ENCODE data around the gene LTC4S.
A peak's percentile ranks its signal among the peaks of the same experiment; 100 is the strongest.

LTC4S gene

GRCh38 chr5:179795863-179796833 is 2.4 kb downstream of the LTC4S start:
- DNase-seq (ENCODE audit: low read depth): peak; percentile 58

- no peak for DNase-seq (ENCODE audit: low read depth)
Observed at GRCh38 chr5:179796877-179797608, 3.3 kb downstream of the LTC4S start.

GRCh38 chr5:179797741-179798140 is 4.0 kb downstream of the LTC4S start:
- DNase-seq (ENCODE audit: low read depth): no peak

DNA sequence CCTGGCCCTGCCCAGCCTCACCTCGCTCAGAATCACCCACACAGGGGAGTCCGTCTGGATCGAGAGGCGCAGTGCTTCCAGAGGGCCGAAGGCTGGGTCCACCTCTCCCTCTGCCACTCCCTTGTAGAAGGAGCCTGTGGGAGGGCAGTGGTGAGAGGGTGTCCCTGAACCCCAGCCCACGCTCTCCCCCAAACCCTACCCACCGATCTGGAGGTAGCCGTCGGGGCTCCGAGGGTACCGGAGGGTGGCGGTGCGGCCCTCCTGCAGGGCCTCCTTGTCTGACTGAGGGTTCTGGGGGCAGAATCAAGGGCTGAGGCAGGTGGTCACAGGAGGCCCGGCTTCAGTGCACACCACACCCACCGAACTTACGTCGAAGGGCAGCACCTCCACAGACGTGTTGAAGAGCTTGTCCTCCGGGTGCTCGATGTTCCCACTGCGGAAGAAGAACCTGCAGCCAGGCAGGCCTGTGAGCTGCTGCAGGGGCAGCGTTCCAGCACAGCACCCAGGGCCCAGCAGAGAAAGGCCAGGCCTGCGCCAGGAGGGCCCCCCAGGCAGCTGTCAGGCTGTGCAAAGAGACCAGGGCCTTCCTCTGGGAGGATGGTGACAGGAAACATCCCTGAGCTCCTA is 4.5 kb downstream of the LTC4S start:
- DNase-seq (ENCODE audit: low read depth): no peak

DNA sequence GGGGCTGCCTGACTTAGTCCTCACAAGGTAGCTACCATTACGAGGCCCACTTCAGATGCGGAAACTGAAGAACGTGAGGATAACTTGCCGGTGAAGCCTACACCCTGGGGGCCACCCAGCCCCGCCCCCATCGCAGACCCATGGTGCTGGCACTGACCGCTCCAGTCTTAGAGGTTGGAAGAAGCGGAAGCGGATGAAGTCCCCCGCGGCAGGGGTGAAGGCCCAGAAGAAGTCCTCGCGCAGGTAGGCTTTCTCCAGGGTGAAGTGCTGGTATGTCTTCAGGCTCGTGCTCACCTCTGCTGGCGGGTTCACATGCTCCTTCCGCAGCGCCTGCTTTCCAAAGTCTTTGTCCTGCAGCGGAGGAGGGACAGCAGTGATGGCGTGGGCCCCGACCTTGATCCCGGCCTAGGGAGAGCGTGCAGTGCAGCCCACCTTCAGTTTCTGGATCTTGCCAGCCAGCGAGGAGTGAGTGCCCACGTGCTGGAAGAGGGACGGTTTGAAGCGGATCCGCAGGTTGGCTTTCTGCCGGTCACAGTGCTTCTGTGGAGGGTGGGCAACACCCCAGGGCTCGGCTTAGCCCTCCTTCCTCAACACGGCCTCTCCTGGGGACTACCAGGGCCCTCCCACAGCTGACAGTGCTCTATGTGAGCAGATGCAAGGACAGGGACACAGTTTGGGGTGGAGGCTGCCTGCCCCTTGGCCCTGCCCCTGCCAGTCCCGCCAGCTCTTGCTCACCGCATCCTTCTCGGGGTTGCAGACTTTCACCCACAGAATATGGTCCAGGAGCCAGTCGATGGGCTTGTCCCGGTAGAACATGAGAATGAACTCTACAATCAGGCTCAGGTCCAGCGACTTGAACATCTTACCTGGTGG is 5.2 kb downstream of the LTC4S start:
- DNase-seq (ENCODE audit: low read depth): no peak

DNA sequence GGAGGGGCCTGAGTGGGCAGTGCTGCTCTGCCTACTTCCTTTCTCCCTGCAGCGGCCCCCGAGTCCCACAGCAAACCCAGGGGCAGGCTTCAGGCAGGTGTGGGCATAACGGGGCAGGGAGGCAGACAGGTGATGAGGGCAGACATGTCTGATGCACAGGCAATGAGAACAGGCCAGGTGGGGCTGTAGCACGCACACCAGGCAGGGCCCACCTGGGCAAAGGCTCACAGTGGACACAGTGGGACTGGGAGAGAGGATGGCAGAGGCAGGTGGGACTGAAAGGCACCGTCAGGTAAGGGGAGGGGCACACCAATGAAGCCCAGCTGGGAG is 5.8 kb downstream of the LTC4S start:
- DNase-seq (ENCODE audit: low read depth): no peak

DNA sequence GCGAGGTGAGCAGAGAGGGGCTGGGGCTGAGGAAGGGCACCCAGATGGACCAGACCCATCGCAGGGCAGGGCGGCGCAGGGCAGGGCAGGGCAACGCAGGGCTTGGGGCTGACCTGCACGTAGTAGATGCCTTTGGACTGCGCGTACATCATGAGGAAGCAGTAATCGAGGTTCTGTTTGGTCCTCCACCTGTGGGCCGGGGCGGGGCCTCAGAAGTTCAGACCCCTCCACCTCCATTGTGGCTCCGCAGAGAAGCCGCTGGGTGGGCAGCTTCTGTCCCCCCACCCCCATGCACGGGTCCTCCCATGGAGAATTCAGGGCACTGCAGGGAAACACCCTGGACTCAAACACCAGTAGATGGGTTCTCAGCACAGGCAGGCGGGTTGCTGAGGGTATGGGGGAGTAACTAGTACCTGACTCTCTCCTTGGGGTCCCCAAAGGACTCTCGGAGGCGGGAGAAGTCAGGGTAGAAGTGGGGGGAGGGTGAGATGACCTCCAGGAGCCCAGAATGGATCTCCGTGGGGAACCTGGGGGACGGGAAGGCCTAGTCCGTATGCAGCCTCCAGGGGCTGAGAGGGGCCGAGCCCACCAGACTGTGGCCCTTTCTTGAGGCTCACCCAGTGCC is 6.4 kb downstream of the LTC4S start:
- no peak for DNase-seq (ENCODE audit: low read depth)

- no peak for DNase-seq (ENCODE audit: low read depth)
Observed at GRCh38 chr5:179800696-179801201, 7.0 kb downstream of the LTC4S start.

DNA sequence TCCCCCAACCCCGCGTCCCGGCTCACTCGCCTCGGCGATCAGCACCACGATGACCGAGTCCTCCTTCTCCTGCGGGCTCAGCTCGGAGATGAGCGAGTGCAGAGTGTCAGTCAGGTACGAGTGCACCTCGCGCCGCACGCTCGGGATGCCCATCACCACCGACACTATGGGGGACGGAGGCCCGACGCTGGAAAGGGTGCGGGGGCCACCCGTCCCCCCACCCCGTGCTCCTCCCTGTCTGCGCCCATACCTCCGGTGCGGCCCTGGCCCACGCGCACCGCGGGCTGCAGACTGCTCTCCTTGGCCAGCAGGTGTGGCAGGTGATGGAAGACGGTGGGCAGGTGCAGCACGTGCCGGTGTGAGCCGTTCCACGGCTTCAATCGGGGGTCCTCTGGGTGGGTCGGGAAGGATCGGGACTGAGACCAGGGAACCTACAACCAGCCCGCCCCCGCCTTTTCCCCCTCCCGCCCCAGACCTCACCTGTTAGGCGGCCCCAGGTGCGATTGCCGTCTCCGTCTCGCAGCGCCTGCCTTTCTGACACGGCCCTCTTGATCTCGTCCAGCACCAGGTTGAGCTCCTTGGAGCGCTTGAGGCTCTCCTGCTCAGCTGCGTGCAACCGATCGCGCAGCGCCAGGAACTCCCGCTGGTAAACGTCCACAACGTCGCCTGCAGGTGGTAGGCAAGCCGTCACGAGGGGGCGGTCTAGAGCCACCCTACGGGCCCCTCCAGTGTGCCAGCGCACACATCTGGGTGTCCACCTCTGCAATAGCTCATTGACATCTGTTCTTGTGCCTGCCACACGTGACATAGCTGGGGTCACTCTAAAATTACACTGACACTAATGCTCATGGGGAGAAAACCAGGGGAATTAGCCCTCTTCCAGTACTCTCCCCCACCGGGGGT is 7.8 kb downstream of the LTC4S start:
- peak; percentile 79 for DNase-seq (ENCODE audit: low read depth)

DNA sequence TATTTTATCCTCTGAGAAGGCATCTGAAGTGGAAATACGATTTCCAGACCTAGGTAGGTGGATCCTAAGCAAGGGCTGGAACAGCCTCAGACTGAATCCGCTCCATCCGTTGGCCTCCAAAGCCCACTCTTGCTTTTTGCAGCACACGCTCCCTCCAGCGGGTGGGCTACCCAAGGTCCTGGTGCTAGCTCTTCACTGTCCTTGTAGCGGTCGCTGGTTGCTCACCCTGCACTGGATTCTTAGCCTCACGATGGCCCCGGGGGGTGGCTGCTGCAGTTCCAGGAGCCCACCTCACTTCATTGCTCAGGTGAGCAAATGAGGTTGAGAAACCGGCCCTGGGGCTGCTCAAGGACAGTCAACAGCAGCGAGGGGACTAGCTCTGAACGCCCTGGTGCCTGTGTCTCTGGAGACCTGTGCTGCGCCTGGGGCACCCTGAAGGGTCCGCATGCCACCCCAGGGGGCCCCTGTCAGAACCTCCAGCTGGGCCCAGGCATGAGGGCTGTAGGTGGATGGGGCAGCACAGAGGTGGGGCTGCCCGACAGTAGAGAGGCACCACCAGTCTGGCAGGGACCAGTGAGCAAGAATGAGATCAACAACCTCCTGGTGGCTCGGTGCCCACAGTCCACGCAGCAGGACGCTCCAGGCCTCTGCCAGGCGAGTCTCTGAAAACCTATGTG is 8.6 kb downstream of the LTC4S start:
- DNase-seq (ENCODE audit: low read depth): no peak

- DNase-seq (ENCODE audit: low read depth): no peak
Observed at GRCh38 chr5:179802950-179803562, 9.3 kb downstream of the LTC4S start.

- DNase-seq (ENCODE audit: low read depth): no peak
Observed at GRCh38 chr5:179803651-179804554, 10.1 kb downstream of the LTC4S start.

DNA sequence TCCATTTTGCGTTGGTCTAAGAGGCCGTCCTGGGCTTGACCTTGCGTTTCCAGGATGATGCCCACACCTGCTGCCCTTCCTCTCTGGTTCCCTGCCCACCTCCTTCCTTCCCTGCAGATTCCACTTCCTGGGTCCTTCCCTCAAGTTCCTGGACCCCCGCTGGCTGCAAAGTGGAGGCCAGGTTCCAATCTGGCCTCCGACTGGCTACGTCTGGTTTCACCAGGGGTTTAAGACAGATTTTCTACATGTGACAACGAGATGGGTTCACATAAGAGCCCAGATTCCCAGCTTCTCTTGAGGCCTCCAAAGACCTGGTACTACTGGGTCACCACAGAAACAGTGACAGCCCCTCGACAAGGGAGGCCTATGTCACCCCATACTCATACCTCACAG is 10.8 kb downstream of the LTC4S start:
- DNase-seq (ENCODE audit: low read depth): no peak

- no peak for DNase-seq (ENCODE audit: low read depth)
Observed at GRCh38 chr5:179805070-179805528, 11.3 kb downstream of the LTC4S start.

- no peak for DNase-seq (ENCODE audit: low read depth)
Observed at GRCh38 chr5:179805529-179806249, 11.9 kb downstream of the LTC4S start.

- DNase-seq (ENCODE audit: low read depth): no peak
Observed at GRCh38 chr5:179806250-179807048, 12.7 kb downstream of the LTC4S start, which contains the start of gene MGAT4B. Gene MGAT4B (minus strand): TSS chr5:179806866. CDS start chr5:179806583, 283 bp downstream.

Data from activated T-cell treated with anti-CD3 and anti-CD28 coated beads for 1 hour (primary cell).